ENCODE data around the gene NSMCE1.
"Not testable (repeated sequence)": the region's sequence is repeated elsewhere in the genome, so short reads cannot be mapped to it uniquely, and the experiment has no call there.

Gene NSMCE1

DNA sequence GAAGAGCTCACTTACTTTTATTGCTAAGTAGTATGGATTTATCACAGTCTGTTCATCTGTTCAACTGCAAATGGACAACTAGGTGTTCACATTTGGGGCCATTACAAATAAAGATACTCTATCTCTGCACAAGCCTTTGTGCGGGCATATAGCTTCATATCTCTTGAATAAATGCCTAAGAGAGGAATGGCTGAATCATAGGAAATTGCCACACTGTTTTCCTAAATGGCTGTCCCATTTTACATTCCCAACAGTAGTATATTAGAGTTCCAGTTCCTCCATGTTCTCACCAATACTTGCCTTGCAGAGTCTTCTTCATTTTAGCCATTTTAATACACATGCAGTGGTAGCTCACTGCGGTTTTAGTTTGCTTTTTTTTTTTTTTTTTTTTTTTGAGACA, 20.5 kb downstream of the NSMCE1 start:
- no peak overlapping the region for H3K4me3 ChIP-seq (replicated peaks; ENCODE audit: low read depth, low read length)
- DNase-seq (ENCODE audit: extremely low read depth, low read depth), result no peak
- TF ChIP-seq, protein P1, sequence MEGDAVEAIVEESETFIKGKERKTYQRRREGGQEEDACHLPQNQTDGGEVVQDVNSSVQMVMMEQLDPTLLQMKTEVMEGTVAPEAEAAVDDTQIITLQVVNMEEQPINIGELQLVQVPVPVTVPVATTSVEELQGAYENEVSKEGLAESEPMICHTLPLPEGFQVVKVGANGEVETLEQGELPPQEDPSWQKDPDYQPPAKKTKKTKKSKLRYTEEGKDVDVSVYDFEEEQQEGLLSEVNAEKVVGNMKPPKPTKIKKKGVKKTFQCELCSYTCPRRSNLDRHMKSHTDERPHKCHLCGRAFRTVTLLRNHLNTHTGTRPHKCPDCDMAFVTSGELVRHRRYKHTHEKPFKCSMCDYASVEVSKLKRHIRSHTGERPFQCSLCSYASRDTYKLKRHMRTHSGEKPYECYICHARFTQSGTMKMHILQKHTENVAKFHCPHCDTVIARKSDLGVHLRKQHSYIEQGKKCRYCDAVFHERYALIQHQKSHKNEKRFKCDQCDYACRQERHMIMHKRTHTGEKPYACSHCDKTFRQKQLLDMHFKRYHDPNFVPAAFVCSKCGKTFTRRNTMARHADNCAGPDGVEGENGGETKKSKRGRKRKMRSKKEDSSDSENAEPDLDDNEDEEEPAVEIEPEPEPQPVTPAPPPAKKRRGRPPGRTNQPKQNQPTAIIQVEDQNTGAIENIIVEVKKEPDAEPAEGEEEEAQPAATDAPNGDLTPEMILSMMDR (IDR thresholded peaks at IDR 0.05; ENCODE audit: low read depth, low read length, missing control alignments), result no peak

GRCh38 chr16:27247076-27247475, 21.5 kb downstream of the NSMCE1 start:
- DNase-seq (ENCODE audit: extremely low read depth, low read depth); H3K4me3 ChIP-seq (replicated peaks; ENCODE audit: low read depth, low read length): not testable (repeated sequence)

GRCh38 chr16:27246439-27246838, 22.1 kb downstream of the NSMCE1 start:
- no peak for DNase-seq (ENCODE audit: extremely low read depth, low read depth)
- TF ChIP-seq, protein P1 (IDR thresholded peaks at IDR 0.05; ENCODE audit: low read depth, low read length, missing control alignments), result no peak
- H3K4me3 ChIP-seq (replicated peaks; ENCODE audit: low read depth, low read length), result no peak overlapping the region

GRCh38 chr16:27245276-27246172, 23.0 kb downstream of the NSMCE1 start:
- no peak overlapping the region for H3K4me3 ChIP-seq (replicated peaks; ENCODE audit: low read depth, low read length)
- TF ChIP-seq, protein P1 (IDR thresholded peaks at IDR 0.05; ENCODE audit: low read depth, low read length, missing control alignments), result no peak
- no peak for DNase-seq (ENCODE audit: extremely low read depth, low read depth)

- no peak overlapping the region for H3K4me3 ChIP-seq (replicated peaks; ENCODE audit: low read depth, low read length)
- TF ChIP-seq, protein P1 (IDR thresholded peaks at IDR 0.05; ENCODE audit: low read depth, low read length, missing control alignments), result no peak
Measured at GRCh38 chr16:27244363-27244755, 24.2 kb downstream of the NSMCE1 start.

GRCh38 chr16:27243725-27244362, 24.7 kb downstream of the NSMCE1 start:
- TF ChIP-seq, protein P1 (IDR thresholded peaks at IDR 0.05; ENCODE audit: low read depth, low read length, missing control alignments), result no peak
- no peak overlapping the region for H3K4me3 ChIP-seq (replicated peaks; ENCODE audit: low read depth, low read length)
- no peak for DNase-seq (ENCODE audit: extremely low read depth, low read depth)

More at GRCh38 chr16:27244363-27244755, 24.2 kb downstream of the NSMCE1 start:
- no peak for DNase-seq (ENCODE audit: extremely low read depth, low read depth)

DNA sequence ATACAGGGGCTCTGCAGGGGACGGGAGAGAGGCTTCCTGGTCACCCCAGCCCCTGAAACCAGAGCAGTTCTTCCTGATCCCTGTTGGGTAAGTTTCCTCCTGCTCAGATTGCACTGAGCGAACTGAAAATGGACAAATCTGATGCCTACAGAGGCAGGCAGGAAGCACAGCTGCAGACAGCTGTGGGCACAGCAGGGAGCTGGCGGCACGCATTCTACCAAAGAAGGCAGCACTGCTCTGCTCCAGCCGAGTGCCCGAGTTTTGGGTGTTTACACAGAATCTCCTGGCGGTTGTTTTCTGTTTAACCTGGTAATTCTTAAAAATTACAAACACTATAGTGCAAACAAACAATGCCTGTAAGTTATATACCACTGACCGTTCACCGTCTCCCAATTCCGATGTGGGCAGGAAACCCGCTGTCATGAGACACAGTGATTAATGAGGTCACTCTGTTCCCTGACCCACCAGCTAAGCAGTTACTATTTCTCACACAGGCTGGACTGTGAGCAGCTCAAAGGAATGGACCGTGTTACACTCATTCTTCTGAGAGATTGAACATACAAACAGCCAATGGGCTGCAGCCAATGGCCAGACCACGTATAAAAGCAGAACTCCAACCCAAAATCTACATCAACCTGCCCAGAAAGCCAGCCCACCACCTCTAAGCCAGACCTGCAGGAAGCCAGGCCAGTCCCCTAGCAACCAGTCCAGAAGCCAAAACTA, 25.5 kb downstream of the NSMCE1 start:
- H3K4me3 ChIP-seq (replicated peaks; ENCODE audit: low read depth, low read length), result no peak overlapping the region
- DNase-seq (ENCODE audit: extremely low read depth, low read depth), result no peak
- TF ChIP-seq, protein P1 (IDR thresholded peaks at IDR 0.05; ENCODE audit: low read depth, low read length, missing control alignments), result no peak
